K562 (cell line): ENCODE measurements around the gene ADGRB3. TPM values are rescaled to one million over a fixed set of nuclear protein-coding genes. Genes with fewer than 3 reads are reported as not detected.

Experiments used
- ATAC-seq: fragments of 200-7000 bp; cut with Tn5 transposase; 3 replicates; pipeline ENCODE4 v1.9.1; 2020; ENCODE audit warnings: moderate library complexity
- BruUV-seq: library from RNA; stranded (reverse); fragments of 400-500 nt; replicated peaks from 2 replicates; lab custom pipeline; 2021; lab: Mats Ljungman, UMichigan
- CTCF ChIA-PET: fragments of 300-600 bp; formaldehyde crosslinking; extraction: SDS; loops from one replicate; lab custom pipeline; 2021; ENCODE audit warnings: low intra/inter-chr PET ratio; lab: Yijun Ruan, JAX
- POLR2A ChIA-PET: fragments of 300-600, 350-650 bp; sonication (Branson Sonifier 250); formaldehyde crosslinking; extraction: SDS; loops from one replicate; lab custom pipeline; 2021; ENCODE audit warnings: antibody characterized with exemption, inconsistent platforms; lab: Yijun Ruan, JAX
- DNase-seq, 4 experiments: peaks; one replicate each; pipeline versions ENCODE4 v3.0.0 to v3.0.0-alpha.2; 2011 to 2018; ENCODE audit warnings: low spot score in 3 of 4, mixed read lengths in 3 of 4; ENCODE audit errors: extremely low read depth in 1 of 4
- FAIRE-seq: peaks from 2 replicates; lab custom pipeline; 2011; peaks lifted over from hg19 to GRCh38; lab: Jason Lieb, UNC
- H2AFZ ChIP-seq: 2 replicates; pipeline ENCODE4 v1.6.0; 2011; ENCODE audit warnings: low read depth, low read length, control low read depth, inconsistent platforms
- H3K27ac ChIP-seq: fragments of 200-600 bp; 3 replicates; pipeline ENCODE4 v1.8.0; 2011; ENCODE audit warnings: low read depth, mild to moderate bottlenecking, control low read depth, inconsistent platforms, low read length, moderate library complexity, mixed read lengths; ENCODE audit errors: extremely low read depth
- H3K27me3 ChIP-seq, 2 experiments: fragments of 300-600 bp in 1 of 2; 2 replicates in 1 of 2; 3 replicates in 1 of 2; pipeline versions ENCODE4 v1.6.0 to v1.8.0; 2011; ENCODE audit warnings: inconsistent platforms in 2 of 2, low read length in 2 of 2, mild to moderate bottlenecking in 1 of 2, mixed read lengths in 1 of 2, moderate library complexity in 1 of 2; ENCODE audit not compliant: control insufficient read depth in 2 of 2, insufficient read depth in 2 of 2
- H3K36me3 ChIP-seq: fragments of 300-600 bp; 3 replicates; pipeline ENCODE4 v1.8.0; 2011; ENCODE audit warnings: mild to moderate bottlenecking, low read length, inconsistent platforms; ENCODE audit not compliant: control insufficient read depth, insufficient read depth
- H3K4me1 ChIP-seq, 2 experiments: fragments of 200-600 bp in 1 of 2; replicated peaks in 1 of 2; 2 replicates in 1 of 2; 3 replicates in 1 of 2; pipeline versions ENCODE4 v1.5.1 to v1.8.0; 2011; ENCODE audit warnings: inconsistent platforms in 2 of 2, low read length in 2 of 2, mild to moderate bottlenecking in 1 of 2, mixed read lengths in 1 of 2, moderate library complexity in 1 of 2; ENCODE audit not compliant: control insufficient read depth in 2 of 2, insufficient read depth in 2 of 2
- H3K4me2 ChIP-seq: 2 replicates; pipeline ENCODE4 v1.6.1; 2011; ENCODE audit warnings: low read length, control low read depth, inconsistent platforms, mixed read lengths; ENCODE audit not compliant: insufficient read depth
- H3K4me3 ChIP-seq: fragments of 200-600 bp; sonication (generic), shearing (Covaris generic); 2 replicates; pipeline ENCODE4 v1.5.1; 2016; ENCODE audit warnings: control low read depth, inconsistent platforms
- H3K79me2 ChIP-seq: fragments of 200-600 bp; 3 replicates; pipeline ENCODE4 v1.8.0; 2011; ENCODE audit warnings: low read length, inconsistent platforms; ENCODE audit not compliant: control insufficient read depth, insufficient read depth
- H3K9ac ChIP-seq, 2 experiments: 2 replicates each; pipeline versions ENCODE4 v1.6.0 to v1.6.1; 2011; ENCODE audit warnings: low read depth in 2 of 2, low read length in 2 of 2, control low read depth in 1 of 2, inconsistent platforms in 1 of 2, mild to moderate bottlenecking in 1 of 2, mixed read lengths in 1 of 2; ENCODE audit not compliant: insufficient read depth in 1 of 2
- H3K9me1 ChIP-seq: one replicate; pipeline ENCODE4 v1.6.0; 2011; ENCODE audit warnings: inconsistent platforms, mild to moderate bottlenecking, low read length, moderate library complexity; ENCODE audit not compliant: control insufficient read depth, insufficient read depth
- H3K9me3 ChIP-seq: replicated peaks from 2 replicates; pipeline ENCODE4 v1.5.1; 2011; ENCODE audit warnings: low read depth, low read length, inconsistent platforms; ENCODE audit not compliant: control insufficient read depth, insufficient read depth
- H4K20me1 ChIP-seq: replicated peaks from 2 replicates; pipeline ENCODE4 v1.6.1; 2011; ENCODE audit warnings: low read length, inconsistent platforms, mixed read lengths; ENCODE audit not compliant: control insufficient read depth, insufficient read depth
- ARID2 ChIP-seq: fragments of 450-650 bp; IDR thresholded peaks from 2 replicates; pipeline ENCODE4 v1.6.1; 2017; ENCODE audit warnings: antibody characterized with exemption, mild to moderate bottlenecking
- CBFB ChIP-seq: sonication (generic); formaldehyde crosslinking; IDR thresholded peaks from 2 replicates; pipeline ENCODE4 v1.4.0; 2020; ENCODE audit warnings: mild to moderate bottlenecking, missing genetic modification reagents
- CGGBP1 ChIP-seq: fragments of 250-450 bp; sonication (Bioruptor Pico); IDR thresholded peaks from 2 replicates; pipeline ENCODE4 v1.9.0; 2021; ENCODE audit warnings: mild to moderate bottlenecking
- FOXP1 ChIP-seq: sonication (generic); formaldehyde crosslinking; IDR thresholded peaks from 2 replicates; pipeline ENCODE4 v1.8.0; 2022; ENCODE audit warnings: mild to moderate bottlenecking, missing genetic modification reagents
- HDAC8 ChIP-seq: fragments of 450-650 bp; IDR thresholded peaks from 2 replicates; pipeline ENCODE4 v1.6.1; 2016; ENCODE audit warnings: mild to moderate bottlenecking, missing genetic modification characterization, moderate library complexity, missing compliant biosample characterization
- HLTF ChIP-seq: fragments of 450-650 bp; IDR thresholded peaks from 2 replicates; pipeline ENCODE4 v1.6.1; 2016
- ID3 ChIP-seq, 2 experiments: fragments of 250-450 bp in 1 of 2; fragments of 450-650 bp in 1 of 2; sonication (Bioruptor Pico) in 1 of 2; IDR thresholded peaks; 2 replicates each; pipeline versions ENCODE4 v1.6.1 to v1.8.0; 2016 to 2021; ENCODE audit warnings: mild to moderate bottlenecking in 2 of 2, moderate library complexity in 2 of 2, missing compliant biosample characterization in 1 of 2, missing genetic modification characterization in 1 of 2
- MTA2 ChIP-seq: fragments of 450-650 bp; IDR thresholded peaks from 2 replicates; pipeline ENCODE4 v1.6.1; 2016; ENCODE audit warnings: low read depth
- PCBP2 ChIP-seq: fragments of 200-400 bp; formaldehyde crosslinking; IDR thresholded peaks from 2 replicates; pipeline ENCODE4 v1.6.1; 2018; ENCODE audit warnings: low read length, low read depth, mild to moderate bottlenecking, moderate library complexity; ENCODE audit not compliant: poor library complexity, severe bottlenecking
- TAF7 ChIP-seq: fragments of 450-650 bp; IDR thresholded peaks from 2 replicates; pipeline ENCODE4 v1.6.1; 2016; ENCODE audit warnings: missing genetic modification characterization, missing compliant biosample characterization
- ZEB2 ChIP-seq: fragments of 450-650 bp; IDR thresholded peaks from 2 replicates; pipeline ENCODE4 v1.6.1; 2016
- ZNF407 ChIP-seq: fragments of 450-650 bp; IDR thresholded peaks from 2 replicates; pipeline ENCODE4 v1.6.1; 2016; ENCODE audit warnings: low read depth
- ZNF57 ChIP-seq: fragments of 450-650 bp; formaldehyde crosslinking; IDR thresholded peaks from 2 replicates; pipeline ENCODE4 v1.4.0; 2020; ENCODE audit warnings: mild to moderate bottlenecking, moderate library complexity
- ZNF780A ChIP-seq: fragments of 250-450 bp; sonication (Bioruptor Pico); IDR thresholded peaks from 2 replicates; pipeline ENCODE4 v1.5.0; 2021; ENCODE audit warnings: mild to moderate bottlenecking
- WGBS: fragments of 100-300 bp; shearing (Covaris generic); methylation state at CpG from one replicate; pipeline ENCODE4 v1.1.6; 2016; ENCODE audit warnings: low coverage, mixed read lengths; ENCODE audit not compliant: insufficient coverage; ENCODE audit errors: missing lambda C conversion rate; 5-methylcytosine and 5-hydroxymethylcytosine counted together
- in situ Hi-C: fragments of 300-500 bp; cut with MboI; formaldehyde crosslinking; loops from 4 replicates; pipeline ENCODE4 v1.15.0; 2018; ENCODE audit warnings: inconsistent platforms, mixed read lengths
- intact Hi-C: fragments of 100-400 bp; cut with micrococcal nuclease; formaldehyde crosslinking; loops from 2 replicates; pipeline ENCODE4 v1.14.2; 2022
- polyA plus RNA-seq, 8 experiments: library from polyadenylated mRNA; depleted of rRNA in 4 of 8; stranded (reverse) in 5 of 8; unstranded in 3 of 8; fragments of >200 nt; fragmentation: Nextera tagmentation in 2 of 8; fragmentation: Illumina TruSeq in 1 of 8; extraction: Ambion mirVana in 2 of 8; extraction: Trizol in 1 of 8; gene quantifications; 2 replicates each; pipeline versions ENCODE4 v1.2.1 to v1.2.3, GENCODE V29; 2011 to 2014; ENCODE audit warnings: inconsistent platforms in 1 of 8, missing spikeins in 1 of 8
- total RNA-seq, 7 experiments: library from RNA; depleted of rRNA in 6 of 7; stranded (reverse); fragments of >200 nt in 6 of 7; fragmentation: Illumina TruSeq in 2 of 7; extraction: Trizol in 2 of 7; gene quantifications; 2 replicates each; pipeline versions ENCODE4 v1.2.1 to v1.2.3, GENCODE V29; 2011 to 2021; ENCODE audit warnings: low replicate concordance in 1 of 7

ADGRB3 gene
- total and polyA plus RNA-seq, 9 of the 15 experiments (the other 6 are each of a cell fraction or from before 2014, with no cell fraction given), result 0.90 to 7.8 (median 2.4) TPM

DNA sequence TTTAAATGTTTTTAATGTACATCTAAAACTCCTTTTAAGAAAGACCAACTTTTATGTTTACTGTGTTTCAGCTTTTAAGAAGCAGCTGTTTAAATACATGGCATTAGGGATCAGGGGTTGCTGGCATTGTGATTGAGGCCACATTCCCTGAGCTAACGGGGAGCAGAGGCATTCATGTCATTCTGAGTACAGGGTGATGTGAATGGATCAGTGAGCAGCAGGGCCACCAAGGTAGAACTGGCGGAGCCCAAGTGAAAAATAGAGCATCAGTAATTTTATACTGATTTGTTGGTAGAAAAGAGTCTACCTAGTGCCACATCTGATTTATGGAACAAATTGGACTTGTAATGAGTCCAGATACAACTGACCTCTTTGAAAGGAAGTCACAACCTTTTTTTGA is 467.3 kb downstream of the ADGRB3 start:
- H2AFZ ChIP-seq, result no peak overlapping the region
- 3% methylated on average over 2 of the region's 2 CpGs for WGBS
- H3K9me3 ChIP-seq, result no peaks in the 10 kb centered on the region
- H3K9me1 ChIP-seq, result no peaks in the 10 kb centered on the region
- no peak overlapping the region for H3K4me3 ChIP-seq
- no peaks in the 10 kb centered on the region for H3K36me3 ChIP-seq
- BruUV-seq, result no TSS peak
- H3K4me1 ChIP-seq, result no peaks in the 10 kb centered on the region
- no peaks in the 10 kb centered on the region for H4K20me1 ChIP-seq
- H3K27ac ChIP-seq, result no peak overlapping the region
- no peak for DNase-seq
- ChIA-PET CTCF (no interaction called here), POLR2A (no interaction called here)
- ATAC-seq, result no peak
- no peaks in the 10 kb centered on the region for H3K27me3 ChIP-seq
- in situ Hi-C loops, result no loop called here
- no peak for FAIRE-seq
- TF ChIP-seq CGGBP1, result no peak
- no peak for TF ChIP-seq ARID2
- no peak for TF ChIP-seq PCBP2
- TF ChIP-seq ZEB2, result no peak
- no peak for TF ChIP-seq HDAC8 (tag)
- no peak for TF ChIP-seq MTA2
- TF ChIP-seq ZNF57 (CRISPR knock-in tag), result no peak
- no peak for TF ChIP-seq ZNF407
- TF ChIP-seq TAF7 (tag), result no peak
- no peak for TF ChIP-seq HLTF
- no peak for TF ChIP-seq FOXP1 (CRISPR knock-in tag)
- no peak for TF ChIP-seq ID3 (CRISPR knock-in tag; IDR thresholded peaks at IDR 0.05)
- no peak for TF ChIP-seq ID3 (tag; IDR thresholded peaks at IDR 0.05)
- TF ChIP-seq CBFB (CRISPR knock-in tag), result no peak
- no peak for TF ChIP-seq ZNF780A (CRISPR knock-in tag)
- H3K79me2 ChIP-seq, result no peaks in the 10 kb centered on the region
- no peak overlapping the region for H3K4me2 ChIP-seq
- H3K9ac ChIP-seq, result no peak overlapping the region
- intact Hi-C loops, result loop anchor here (10.0 kb wide), 1 partner anchor 128 kb away; no protein-coding TSS in a partner anchor
